ENCODE results near the gene KATNB1.

KATNB1 gene

GRCh38 chr16:57804111-57804837 is 68.7 kb downstream of the KATNB1 start:
- no peak for DNase-seq (ENCODE audit: low read depth, low spot score)
- TF ChIP-seq CTCF (IDR thresholded peaks at IDR 0.05; ENCODE audit: insufficient read depth, low read length, missing control alignments), result no peak
- no peak overlapping the region for H3K4me3 ChIP-seq (ENCODE audit: low read depth, low read length)
- POLR2A ChIA-PET, result no interaction called here
- CTCF ChIA-PET, result interaction anchor here (1.1 to 3.0 kb wide), 4 partner anchors 10 to 317 kb away, joined by 4 to 12 read pairs (median 6); no protein-coding TSS in a partner anchor

- ChIA-PET POLR2A (no interaction called here), CTCF (interaction anchor here (1.5 kb wide), 1 partner anchor 58 kb away, joined by 8 read pairs; no protein-coding TSS in a partner anchor)
- no peak for DNase-seq (ENCODE audit: low read depth, low spot score)
- TF ChIP-seq CTCF (IDR thresholded peaks at IDR 0.05; ENCODE audit: insufficient read depth, low read length, missing control alignments), result no peak
- H3K4me3 ChIP-seq (ENCODE audit: low read depth, low read length), result no peak overlapping the region
Measured at GRCh38 chr16:57805176-57805575, 69.6 kb downstream of the KATNB1 start.

Measured in AG04449 (cell line).